ENCODE measurements around the gene CRNN. TPM values are rescaled to one million over a fixed set of nuclear protein-coding genes. Genes with fewer than 3 reads are reported as not detected.

Gene CRNN
- not detected for total RNA-seq

GRCh38 chr1:152413909-152414308 lies at the start of gene CRNN:
CRNN (minus strand) TSS chr1:152414263; CDS start chr1:152412233, 2,030 bp downstream.

GRCh38 chr1:152359906-152360305 lies 54.2 kb downstream of the CRNN start, which contains the start of gene FLG2:
FLG2 (minus strand) TSS chr1:152360006; CDS start chr1:152358884, 1,122 bp downstream.

Small RNA genes within 50 kb of the gene (small RNA-seq; reads per million reads assigned to genes)
- not detected for gene HMGN3P1 (ENCODE audit: low replicate concordance)

Other genes starting within 250 kb of the CRNN start
- not detected for gene HRNR, start 190.1 kb downstream of the CRNN start, total RNA-seq
- gene FLG, start 89.0 kb downstream of the CRNN start, total RNA-seq = not detected
- gene FLG2, start 54.3 kb downstream of the CRNN start, total RNA-seq = not detected
- not detected for gene LCE5A, start 96.5 kb upstream of the CRNN start, total RNA-seq
- gene CRCT1, start 100.2 kb upstream of the CRNN start, total RNA-seq = not detected
- not detected for gene LCE3E, start 152.5 kb upstream of the CRNN start, total RNA-seq
- not detected for gene LCE3D, start 166.3 kb upstream of the CRNN start, total RNA-seq
- not detected for gene LCE3C, start 186.0 kb upstream of the CRNN start, total RNA-seq
- not detected for gene LCE3B, start 199.5 kb upstream of the CRNN start, total RNA-seq
- gene LCE3A, start 208.8 kb upstream of the CRNN start, total RNA-seq = not detected
- gene LCE2D, start 249.1 kb upstream of the CRNN start, total RNA-seq = not detected

Data from parietal lobe (tissue), 2 donors.